Liver (tissue), 9 donors: ENCODE measurements around the gene CHMP5. TPM values are rescaled to one million over a fixed set of nuclear protein-coding genes. Genes with fewer than 3 reads are reported as not detected.

Source experiments
- DNase-seq: peaks from one replicate; pipeline ENCODE4 v3.0.0-alpha.2; 2017; ENCODE audit warnings: low spot score
- H3K27ac ChIP-seq, 2 donors: one replicate each; pipeline ENCODE4 v1.7.0; 2013; ENCODE audit warnings: inconsistent platforms in 2 of 2, low read length in 2 of 2, control low read depth in 1 of 2, low read depth in 1 of 2, mild to moderate bottlenecking in 1 of 2
- H3K27me3 ChIP-seq, 4 donors: one replicate each; pipeline versions ENCODE4 v1.6.1 to v1.7.0; 2013; ENCODE audit warnings: low read length in 3 of 4, inconsistent platforms in 1 of 4, mild to moderate bottlenecking in 1 of 4, moderate library complexity in 1 of 4; ENCODE audit not compliant: control insufficient read depth in 4 of 4, insufficient read depth in 4 of 4
- H3K36me3 ChIP-seq, 4 donors: one replicate each; pipeline versions ENCODE4 v1.6.1 to v1.7.0; 2013; ENCODE audit warnings: low read length in 3 of 4, mild to moderate bottlenecking in 3 of 4, low read depth in 1 of 4, moderate library complexity in 1 of 4; ENCODE audit not compliant: control insufficient read depth in 4 of 4, insufficient read depth in 3 of 4
- H3K4me1 ChIP-seq, 4 donors: one replicate each; pipeline versions ENCODE4 v1.6.1 to v1.7.0; 2013; ENCODE audit warnings: low read length in 3 of 4, mild to moderate bottlenecking in 3 of 4, moderate library complexity in 1 of 4; ENCODE audit not compliant: control insufficient read depth in 4 of 4, insufficient read depth in 4 of 4
- H3K4me3 ChIP-seq, 3 donors: one replicate each; pipeline versions ENCODE4 v1.6.1 to v1.7.0; 2013; ENCODE audit warnings: low read length in 3 of 3, control low read depth in 1 of 3, low read depth in 1 of 3, mild to moderate bottlenecking in 1 of 3
- H3K9ac ChIP-seq, 2 donors: one replicate each; pipeline ENCODE4 v1.7.0; 2013; ENCODE audit warnings: low read length in 2 of 2, mild to moderate bottlenecking in 2 of 2, moderate library complexity in 2 of 2, control low read depth in 1 of 2, low read depth in 1 of 2
- H3K9me3 ChIP-seq, 4 donors: one replicate each; pipeline versions ENCODE4 v1.6.1 to v1.7.0; 2013; ENCODE audit warnings: low read length in 3 of 4; ENCODE audit not compliant: control insufficient read depth in 4 of 4
- ATF3 ChIP-seq: IDR thresholded peaks from 2 replicates; pipeline ENCODE4 v1.6.1; 2016; ENCODE audit warnings: antibody characterized with exemption
- CTCF ChIP-seq: fragments of 150-350 bp; IDR thresholded peaks from 2 replicates; pipeline ENCODE4 v1.5.1; 2017; ENCODE audit warnings: improper control_type of control experiment, low read depth, low read length; ENCODE audit not compliant: missing input control
- EGR1 ChIP-seq, 2 donors: IDR thresholded peaks; 2 replicates each; pipeline ENCODE4 v1.6.1; 2016 to 2018; ENCODE audit warnings: antibody characterized with exemption in 2 of 2, low read depth in 2 of 2
- FOXA1 ChIP-seq: IDR thresholded peaks from 2 replicates; pipeline ENCODE4 v1.6.1; 2016; ENCODE audit warnings: antibody characterized with exemption
- FOXA2 ChIP-seq: IDR thresholded peaks from 2 replicates; pipeline ENCODE4 v1.6.1; 2016; ENCODE audit warnings: antibody characterized with exemption
- GABPA ChIP-seq, 2 donors: IDR thresholded peaks in 1 of 2; conservative IDR thresholded peaks in 1 of 2; 2 replicates each; pipeline ENCODE4 v1.6.1; 2016; ENCODE audit warnings: antibody characterized with exemption in 2 of 2, mild to moderate bottlenecking in 1 of 2, moderate library complexity in 1 of 2
- HNF4A ChIP-seq, 2 donors: conservative IDR thresholded peaks; 2 replicates each; pipeline ENCODE4 v1.6.1; 2016; ENCODE audit warnings: antibody characterized with exemption in 2 of 2, mild to moderate bottlenecking in 2 of 2
- HNF4G ChIP-seq: IDR thresholded peaks from 2 replicates; pipeline ENCODE4 v1.6.1; 2016; ENCODE audit warnings: antibody characterized with exemption
- JUND ChIP-seq, 2 donors: IDR thresholded peaks; 2 replicates each; pipeline ENCODE4 v1.6.1; 2016; ENCODE audit warnings: antibody characterized with exemption in 2 of 2
- MAX ChIP-seq: IDR thresholded peaks from 2 replicates; pipeline ENCODE4 v1.6.1; 2016; ENCODE audit warnings: antibody characterized with exemption
- NR2F2 ChIP-seq: IDR thresholded peaks from 2 replicates; pipeline ENCODE4 v1.6.1; 2016; ENCODE audit warnings: antibody characterized with exemption
- RAD21 ChIP-seq, 2 donors: IDR thresholded peaks; 2 replicates each; pipeline ENCODE4 v1.6.1; 2016; ENCODE audit warnings: antibody characterized with exemption in 2 of 2, mild to moderate bottlenecking in 2 of 2
- REST ChIP-seq: IDR thresholded peaks from 2 replicates; pipeline ENCODE4 v1.6.1; 2016; ENCODE audit warnings: antibody characterized with exemption, mild to moderate bottlenecking
- RXRA ChIP-seq, 2 donors: IDR thresholded peaks; 2 replicates each; pipeline ENCODE4 v1.6.1; 2017 to 2018; ENCODE audit warnings: antibody characterized with exemption in 2 of 2, mild to moderate bottlenecking in 1 of 2
- SP1 ChIP-seq: IDR thresholded peaks from 2 replicates; pipeline ENCODE4 v1.6.1; 2018; ENCODE audit warnings: antibody characterized with exemption, mild to moderate bottlenecking
- TAF1 ChIP-seq: conservative IDR thresholded peaks from 2 replicates; pipeline ENCODE4 v1.6.1; 2016; ENCODE audit warnings: antibody characterized with exemption, mild to moderate bottlenecking
- YY1 ChIP-seq: IDR thresholded peaks from 2 replicates; pipeline ENCODE4 v1.6.1; 2016; ENCODE audit warnings: antibody characterized with exemption, mild to moderate bottlenecking
- ZBTB33 ChIP-seq: IDR thresholded peaks from 2 replicates; pipeline ENCODE4 v1.6.1; 2016; ENCODE audit warnings: antibody characterized with exemption
- WGBS: extraction: QIAGEN DNeasy Blood & Tissue Kit; methylation state at CpG from one replicate; pipeline ENCODE4 v1.1.7; 2013; 5-methylcytosine and 5-hydroxymethylcytosine counted together
- polyA plus RNA-seq, 2 donors: library from polyadenylated mRNA; stranded (reverse) in 1 of 2; unstranded in 1 of 2; fragments of 200-250 nt in 1 of 2; fragments of >200 nt in 1 of 2; fragmentation: Nextera tagmentation in 1 of 2; extraction: Ambion mirVana in 1 of 2; gene quantifications; one replicate each; pipeline versions ENCODE4 v1.2.1 to v1.2.3, GENCODE V29; 2013 to 2015
- total RNA-seq, 2 donors: library from RNA; depleted of rRNA; stranded (reverse); fragments of >200 nt; gene quantifications; one replicate each; pipeline ENCODE4 v1.2.3, GENCODE V29; 2014
- donor health status: healthy.
- donor health status: healthy.
- donor health status: healthy.
- donor health status: healthy.
- donor health status: healthy.

The CHMP5 gene
- total and polyA plus RNA-seq, 4 donors = 23.2 to 34.8 (median 27.8) TPM

GRCh38 chr9:33254211-33254610, 10.6 kb upstream of the CHMP5 start:
- no peaks in the 10 kb centered on the region for H3K9me3 ChIP-seq
- no peaks in the 10 kb centered on the region for H3K27me3 ChIP-seq
- no peak overlapping the region for H3K27ac ChIP-seq
- WGBS = 97% methylated on average over 4 of the region's 4 CpGs
- no peak for TF ChIP-seq ZBTB33
- TF ChIP-seq RXRA (IDR thresholded peaks at IDR 0.05) = no peak
- no peak for TF ChIP-seq TAF1
- TF ChIP-seq HNF4A (conservative IDR thresholded peaks at IDR 0.05) = no peak
- TF ChIP-seq GABPA (IDR thresholded peaks at IDR 0.05 in 1 of 2, conservative IDR thresholded peaks at IDR 0.05 in 1 of 2) = no peak
- no peak for DNase-seq
- no peak overlapping the region for H3K9ac ChIP-seq
- H3K4me3 ChIP-seq = no peak overlapping the region
- peaks cover 9 to 58% (median 42%) of the 10 kb centered on the region in 4 donors for H3K36me3 ChIP-seq
- H3K4me1 ChIP-seq = no peaks in the 10 kb centered on the region

GRCh38 chr9:33255014-33255413, 9.8 kb upstream of the CHMP5 start:
- H3K27ac ChIP-seq = no peak overlapping the region
- no peak for DNase-seq
- no peak overlapping the region for H3K4me3 ChIP-seq
- no peak overlapping the region for H3K9ac ChIP-seq
- no peaks in the 10 kb centered on the region for H3K4me1 ChIP-seq
- no peaks in the 10 kb centered on the region for H3K27me3 ChIP-seq
- H3K9me3 ChIP-seq = no peaks in the 10 kb centered on the region
- TF ChIP-seq FOXA1 (no peak), NR2F2 (no peak), HNF4G (no peak), CTCF (no peak), JUND (IDR thresholded peaks at IDR 0.05) (no peak), EGR1 (IDR thresholded peaks at IDR 0.05; ENCODE audit: low read depth in 2 of 2) (no peak), TAF1 (no peak), SP1 (no peak), MAX (no peak), REST (no peak), ATF3 (no peak), FOXA2 (no peak), ZBTB33 (no peak), RAD21 (IDR thresholded peaks at IDR 0.05) (no peak), HNF4A (conservative IDR thresholded peaks at IDR 0.05) (no peak), RXRA (IDR thresholded peaks at IDR 0.05) (no peak), YY1 (no peak), GABPA (IDR thresholded peaks at IDR 0.05 in 1 of 2, conservative IDR thresholded peaks at IDR 0.05 in 1 of 2) (no peak)
- WGBS = 96% methylated on average over 8 of the region's 8 CpGs
- peaks cover 9 to 66% (median 50%) of the 10 kb centered on the region in 4 donors for H3K36me3 ChIP-seq
